ENCODE data around the gene MCM5. TPM values are rescaled to one million over a fixed set of nuclear protein-coding genes. Genes with fewer than 3 reads are reported as not detected.

The MCM5 gene
- total RNA-seq, 1 donor from 2014 or later = 8.3 TPM

DNA sequence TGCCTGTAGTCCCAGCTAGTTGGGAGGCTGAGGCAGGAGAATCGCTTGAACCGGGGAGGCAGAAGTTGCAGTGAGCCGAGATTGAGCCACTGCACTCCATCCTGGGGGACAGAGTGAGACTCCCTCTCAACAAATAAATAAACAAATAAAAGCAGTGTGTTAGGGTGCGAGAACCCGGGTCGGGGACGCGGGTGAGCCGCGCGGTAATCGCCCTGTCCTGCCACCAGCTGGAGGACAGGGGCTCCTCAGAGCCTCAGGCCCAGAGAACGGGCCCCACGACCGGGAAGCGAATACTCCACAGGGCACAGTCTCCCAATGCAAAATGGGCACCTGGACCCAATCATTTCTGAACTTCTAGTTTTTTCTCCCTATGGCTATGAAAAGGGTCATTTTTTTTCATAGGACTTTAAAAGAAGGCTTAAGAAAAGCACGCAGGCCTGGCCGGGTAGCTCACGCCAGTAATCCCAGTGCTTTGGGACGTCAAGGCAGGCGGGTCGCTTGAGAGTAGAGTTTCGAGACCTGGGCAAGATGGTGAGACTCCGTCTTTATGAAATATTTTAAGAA is 744 bp upstream of the MCM5 start:
- no peaks in the 10 kb centered on the region for H3K27me3 ChIP-seq (ENCODE audit: low read depth)
- peak overlapping the region; percentile 94 for H3K4me3 ChIP-seq
- H3K27ac ChIP-seq (replicated peaks) = peak overlapping the region; percentile 80
- no peaks in the 10 kb centered on the region for H3K9me3 ChIP-seq (replicated peaks)
- H3K36me3 ChIP-seq = peaks cover 14% of the 10 kb centered on the region
- intact Hi-C loops (cut with micrococcal nuclease) = no loop called here
- no peak for DNase-seq
- H3K4me1 ChIP-seq = peaks cover 16% of the 10 kb centered on the region
- TF ChIP-seq, protein P1, sequence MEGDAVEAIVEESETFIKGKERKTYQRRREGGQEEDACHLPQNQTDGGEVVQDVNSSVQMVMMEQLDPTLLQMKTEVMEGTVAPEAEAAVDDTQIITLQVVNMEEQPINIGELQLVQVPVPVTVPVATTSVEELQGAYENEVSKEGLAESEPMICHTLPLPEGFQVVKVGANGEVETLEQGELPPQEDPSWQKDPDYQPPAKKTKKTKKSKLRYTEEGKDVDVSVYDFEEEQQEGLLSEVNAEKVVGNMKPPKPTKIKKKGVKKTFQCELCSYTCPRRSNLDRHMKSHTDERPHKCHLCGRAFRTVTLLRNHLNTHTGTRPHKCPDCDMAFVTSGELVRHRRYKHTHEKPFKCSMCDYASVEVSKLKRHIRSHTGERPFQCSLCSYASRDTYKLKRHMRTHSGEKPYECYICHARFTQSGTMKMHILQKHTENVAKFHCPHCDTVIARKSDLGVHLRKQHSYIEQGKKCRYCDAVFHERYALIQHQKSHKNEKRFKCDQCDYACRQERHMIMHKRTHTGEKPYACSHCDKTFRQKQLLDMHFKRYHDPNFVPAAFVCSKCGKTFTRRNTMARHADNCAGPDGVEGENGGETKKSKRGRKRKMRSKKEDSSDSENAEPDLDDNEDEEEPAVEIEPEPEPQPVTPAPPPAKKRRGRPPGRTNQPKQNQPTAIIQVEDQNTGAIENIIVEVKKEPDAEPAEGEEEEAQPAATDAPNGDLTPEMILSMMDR (IDR thresholded peaks at IDR 0.05; ENCODE audit: borderline replicate concordance) = no peak

DNA sequence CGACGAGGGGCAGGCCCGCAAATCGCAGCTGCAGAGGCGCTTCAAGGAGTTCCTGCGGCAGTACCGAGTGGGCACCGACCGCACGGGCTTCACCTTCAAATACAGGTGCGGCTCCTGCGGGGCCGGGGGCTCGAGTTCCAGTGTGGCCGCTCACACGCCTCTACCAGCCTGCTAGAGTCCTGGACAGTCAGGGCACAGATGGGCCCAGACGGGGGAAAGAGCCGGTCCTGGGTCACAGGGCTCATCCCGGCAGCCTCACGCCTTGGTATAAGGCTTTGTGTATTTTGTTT is 506 bp downstream of the MCM5 start:
- H3K4me1 ChIP-seq = peaks cover 16% of the 10 kb centered on the region
- no peak for DNase-seq
- TF ChIP-seq, protein P1 (IDR thresholded peaks at IDR 0.05; ENCODE audit: borderline replicate concordance) = no peak
- peaks cover 26% of the 10 kb centered on the region for H3K36me3 ChIP-seq
- H3K4me3 ChIP-seq = peak overlapping the region; percentile 94
- peak overlapping the region; percentile 80 for H3K27ac ChIP-seq (replicated peaks)
- no peaks in the 10 kb centered on the region for H3K27me3 ChIP-seq (ENCODE audit: low read depth)
- H3K9me3 ChIP-seq (replicated peaks) = no peaks in the 10 kb centered on the region
- intact Hi-C loops (cut with micrococcal nuclease) = loop anchor here (10.0 kb wide), 1 partner anchor 46 kb away; no protein-coding TSS in a partner anchor

DNA sequence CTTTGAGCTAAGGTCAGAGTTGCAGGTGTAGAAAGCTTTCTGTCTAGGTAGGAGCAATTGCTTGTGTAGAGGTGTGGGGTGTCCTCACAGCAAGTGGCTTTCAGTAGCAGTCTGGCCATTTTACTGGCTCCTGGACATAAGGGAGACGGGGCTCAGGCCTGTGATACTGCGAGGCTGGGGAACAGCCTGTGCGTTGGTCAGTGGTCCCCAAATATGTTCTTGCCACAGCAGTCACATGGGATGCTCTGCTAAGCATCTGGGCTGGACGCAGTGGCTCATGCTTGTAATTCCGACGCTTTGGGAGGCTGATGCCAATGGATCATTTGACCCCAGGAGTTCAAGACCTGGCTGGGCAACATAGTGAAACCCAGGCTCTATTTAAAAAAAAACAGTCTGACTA is 1.9 kb downstream of the MCM5 start:
- TF ChIP-seq, protein P1 (IDR thresholded peaks at IDR 0.05; ENCODE audit: borderline replicate concordance) = no peak
- intact Hi-C loops (cut with micrococcal nuclease) = loop anchor here (10.0 kb wide), 1 partner anchor 47 kb away; no protein-coding TSS in a partner anchor
- Histone ChIP-seq H3K9me3 (replicated peaks) (no peaks in the 10 kb centered on the region), H3K4me3 (no peak overlapping the region), H3K27ac (replicated peaks) (no peak overlapping the region), H3K27me3 (ENCODE audit: low read depth) (no peaks in the 10 kb centered on the region), H3K36me3 (peaks cover 38% of the 10 kb centered on the region), H3K4me1 (peaks cover 16% of the 10 kb centered on the region)
- DNase-seq = no peak

DNA sequence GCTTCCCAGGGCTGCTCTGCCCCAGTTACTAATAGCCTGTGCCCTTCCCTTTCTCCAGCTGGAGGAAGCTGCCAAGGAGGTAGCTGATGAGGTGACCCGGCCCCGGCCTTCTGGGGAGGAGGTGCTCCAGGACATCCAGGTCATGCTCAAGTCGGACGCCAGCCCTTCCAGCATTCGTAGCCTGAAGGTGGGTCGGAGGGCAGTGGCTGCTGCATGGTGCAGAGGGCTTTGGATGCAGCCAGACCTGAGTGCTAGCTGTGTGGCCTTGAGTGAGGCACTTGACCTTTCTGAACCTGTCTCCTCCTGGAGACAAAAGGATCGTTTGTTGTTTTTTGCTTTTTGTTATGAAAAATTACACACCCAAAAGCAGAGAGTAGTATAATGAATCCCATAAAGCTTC is 3.4 kb downstream of the MCM5 start:
- H3K9me3 ChIP-seq (replicated peaks) = no peaks in the 10 kb centered on the region
- intact Hi-C loops (cut with micrococcal nuclease) = loop anchor here (10.0 kb wide), 1 partner anchor 49 kb away; no protein-coding TSS in a partner anchor
- DNase-seq = no peak
- peaks cover 16% of the 10 kb centered on the region for H3K4me1 ChIP-seq
- H3K36me3 ChIP-seq = peaks cover 53% of the 10 kb centered on the region
- H3K27ac ChIP-seq (replicated peaks) = no peak overlapping the region
- H3K27me3 ChIP-seq (ENCODE audit: low read depth) = no peaks in the 10 kb centered on the region
- no peak overlapping the region for H3K4me3 ChIP-seq
- TF ChIP-seq, protein P1 (IDR thresholded peaks at IDR 0.05; ENCODE audit: borderline replicate concordance) = no peak

DNA sequence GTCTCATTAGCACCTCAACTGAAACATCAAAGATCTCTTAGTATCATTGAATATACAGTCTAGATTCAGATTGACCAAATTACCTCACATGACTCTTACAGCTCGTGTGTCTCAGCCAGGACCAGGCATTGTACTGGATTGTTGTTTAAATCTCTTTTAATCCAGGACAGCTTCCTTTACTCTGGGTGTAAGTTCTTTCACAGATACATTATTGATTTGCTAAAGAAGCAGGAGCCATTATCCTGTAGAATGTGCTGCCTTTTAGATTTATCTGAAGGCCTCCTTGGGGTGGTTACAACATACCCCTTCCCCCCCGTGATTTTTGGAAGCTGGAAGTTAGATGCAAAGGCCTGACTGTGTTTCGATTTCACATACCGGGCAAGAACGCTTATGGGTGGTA is 4.2 kb downstream of the MCM5 start:
- H3K4me3 ChIP-seq = no peak overlapping the region
- peaks cover 16% of the 10 kb centered on the region for H3K4me1 ChIP-seq
- no peaks in the 10 kb centered on the region for H3K27me3 ChIP-seq (ENCODE audit: low read depth)
- TF ChIP-seq, protein P1 (IDR thresholded peaks at IDR 0.05; ENCODE audit: borderline replicate concordance) = no peak
- no peaks in the 10 kb centered on the region for H3K9me3 ChIP-seq (replicated peaks)
- no peak overlapping the region for H3K27ac ChIP-seq (replicated peaks)
- no peak for DNase-seq
- intact Hi-C loops (cut with micrococcal nuclease) = loop anchor here (10.0 kb wide), 1 partner anchor 49 kb away; no protein-coding TSS in a partner anchor
- H3K36me3 ChIP-seq = peaks cover 61% of the 10 kb centered on the region

All from left ventricle myocardium inferior (tissue), 1 donor.